AG04449 (cell line): ENCODE data around the gene SH3GLB2.

Experiments used
- CTCF ChIA-PET: fragments of 350-600 bp; formaldehyde crosslinking; extraction: SDS; loops from one replicate; lab custom pipeline; 2021; ENCODE audit warnings: antibody characterized with exemption; lab: Yijun Ruan, JAX
- POLR2A ChIA-PET: fragments of 400-600, 350-600 bp; formaldehyde crosslinking; extraction: SDS; loops from one replicate; lab custom pipeline; 2020; ENCODE audit warnings: antibody characterized with exemption, inconsistent platforms; lab: Yijun Ruan, JAX
- DNase-seq: peaks from one replicate; pipeline ENCODE4 v3.0.0-alpha.2; 2010; ENCODE audit warnings: low read depth, low spot score
- H3K4me3 ChIP-seq: 2 replicates; pipeline ENCODE4 v1.5.1; 2011; ENCODE audit warnings: low read depth, mild to moderate bottlenecking, control low read depth, low read length
- CTCF ChIP-seq: IDR thresholded peaks from one replicate; pipeline ENCODE4 v1.5.1; 2011; ENCODE audit warnings: mild to moderate bottlenecking, moderate library complexity, low read length, control low read depth, inconsistent platforms; ENCODE audit not compliant: insufficient read depth; ENCODE audit errors: missing control alignments

SH3GLB2 gene

GRCh38 chr9:128995791-128996190, 32.3 kb downstream of the SH3GLB2 start:
- ChIA-PET POLR2A (no interaction called here), CTCF (interaction anchor here (0.8 to 14.1 kb wide), 2 partner anchors 10 to 135 kb away, joined by 3 to 178 read pairs; no protein-coding TSS in a partner anchor)
- H3K4me3 ChIP-seq = no peak overlapping the region
- TF ChIP-seq CTCF = no peak
- no peak for DNase-seq

- peak; percentile 41 for TF ChIP-seq CTCF
- ChIA-PET CTCF (interaction anchor here (0.6 to 14.1 kb wide), 4 partner anchors 13 to 631 kb away, joined by 3 to 178 read pairs (median 5); no protein-coding TSS in a partner anchor), POLR2A (no interaction called here)
- H3K4me3 ChIP-seq = no peak overlapping the region
- DNase-seq = no peak
Measured at GRCh38 chr9:128992995-128993394, 35.1 kb downstream of the SH3GLB2 start.

- POLR2A ChIA-PET = no interaction called here
- H3K4me3 ChIP-seq = no peak overlapping the region
- DNase-seq = peak; percentile 38
- no peak for TF ChIP-seq CTCF
- CTCF ChIA-PET = interaction anchor here (0.6 to 14.1 kb wide), 7 partner anchors 14 to 170 kb away, joined by 3 to 178 read pairs (median 3); partner anchors contain the start of gene ENDOG
Measured at GRCh38 chr9:128987805-128988204, 40.3 kb downstream of the SH3GLB2 start.

- no peak for DNase-seq
- ChIA-PET CTCF (interaction anchor here (1.7 to 14.1 kb wide), 2 partner anchors 13 to 19 kb away, joined by 5 to 178 read pairs; no protein-coding TSS in a partner anchor), POLR2A (no interaction called here)
- TF ChIP-seq CTCF = no peak
- H3K4me3 ChIP-seq = no peak overlapping the region
Measured at GRCh38 chr9:128986671-128987070, 41.5 kb downstream of the SH3GLB2 start.

GRCh38 chr9:128983536-128983935, 44.6 kb downstream of the SH3GLB2 start:
- POLR2A ChIA-PET = no interaction called here
- CTCF ChIA-PET = interaction anchor here (1.9 kb wide), 1 partner anchor 22 kb away, joined by 6 read pairs; no protein-coding TSS in a partner anchor
- no peak for DNase-seq
- no peak for TF ChIP-seq CTCF
- H3K4me3 ChIP-seq = no peak overlapping the region

- CTCF ChIA-PET = no interaction called here
- no peak for TF ChIP-seq CTCF
- POLR2A ChIA-PET = no interaction called here
- H3K4me3 ChIP-seq = no peak overlapping the region
- DNase-seq = no peak
Measured at GRCh38 chr9:128979111-128979510, 49.0 kb downstream of the SH3GLB2 start.
